Parathyroid adenoma (tissue), 2 donors: Measurements from ENCODE around the gene RNF215.

Experiments used
- H2AFZ ChIP-seq: fragments of 300-600 bp; sonication (generic); one replicate; pipeline ENCODE4 v1.7.0; 2017; ENCODE audit warnings: antibody characterized with exemption, mild to moderate bottlenecking
- H3K27ac ChIP-seq: fragments of 300-600 bp; sonication (generic); one replicate; pipeline ENCODE4 v1.7.0; 2017
- H3K27me3 ChIP-seq: fragments of 300-600 bp; sonication (generic); one replicate; pipeline ENCODE4 v1.7.0; 2017; ENCODE audit warnings: low read length; ENCODE audit not compliant: control insufficient read depth, insufficient read depth
- H3K36me3 ChIP-seq: fragments of 300-600 bp; sonication (generic); one replicate; pipeline ENCODE4 v1.7.0; 2017; ENCODE audit warnings: low read length; ENCODE audit not compliant: control insufficient read depth, insufficient read depth
- H3K4me1 ChIP-seq: fragments of 300-600 bp; sonication (generic); one replicate; pipeline ENCODE4 v1.7.0; 2017; ENCODE audit warnings: control low read depth
- H3K4me2 ChIP-seq: fragments of 300-600 bp; sonication (generic); one replicate; pipeline ENCODE4 v1.7.0; 2017; ENCODE audit warnings: low read length
- H3K4me3 ChIP-seq: fragments of 300-600 bp; sonication (generic); one replicate; pipeline ENCODE4 v1.7.0; 2017; ENCODE audit warnings: low read depth, low read length
- H3K79me2 ChIP-seq: fragments of 300-600 bp; sonication (generic); one replicate; pipeline ENCODE4 v1.7.0; 2017; ENCODE audit warnings: control low read depth
- H3K9ac ChIP-seq: fragments of 300-600 bp; sonication (generic); one replicate; pipeline ENCODE4 v1.7.0; 2017; ENCODE audit warnings: mild to moderate bottlenecking
- H3K9me3 ChIP-seq: fragments of 300-600 bp; sonication (generic); one replicate; pipeline ENCODE4 v1.7.0; 2017; ENCODE audit warnings: low read length; ENCODE audit not compliant: control insufficient read depth
- CTCF ChIP-seq: fragments of 300-600 bp; sonication (generic); IDR thresholded peaks from one replicate; pipeline ENCODE4 v1.7.0; 2017; ENCODE audit warnings: antibody characterized with exemption, mild to moderate bottlenecking
- donor health status: primary hyperparathyroidism.

Gene RNF215

GRCh38 chr22:30373331-30374325 is 13.6 kb downstream of the RNF215 start:
- Histone ChIP-seq H3K9me3 (no peaks in the 10 kb centered on the region), H3K79me2 (no peaks in the 10 kb centered on the region), H3K9ac (no peak overlapping the region), H3K4me3 (no peak overlapping the region), H2AFZ (no peak overlapping the region), H3K27me3 (no peaks in the 10 kb centered on the region), H3K27ac (no peak overlapping the region), H3K36me3 (no peaks in the 10 kb centered on the region), H3K4me1 (no peaks in the 10 kb centered on the region), H3K4me2 (no peak overlapping the region)
- no peak for TF ChIP-seq CTCF

- H3K9me3 ChIP-seq: no peaks in the 10 kb centered on the region
- TF ChIP-seq CTCF: no peak
- H3K27me3 ChIP-seq: no peaks in the 10 kb centered on the region
- no peak overlapping the region for H3K4me3 ChIP-seq
- no peak overlapping the region for H3K4me2 ChIP-seq
- H3K36me3 ChIP-seq: no peaks in the 10 kb centered on the region
- H3K27ac ChIP-seq: no peak overlapping the region
- H3K4me1 ChIP-seq: no peaks in the 10 kb centered on the region
- H3K9ac ChIP-seq: no peak overlapping the region
- H3K79me2 ChIP-seq: no peaks in the 10 kb centered on the region
- H2AFZ ChIP-seq: no peak overlapping the region
Measured at GRCh38 chr22:30372915-30373314, 14.3 kb downstream of the RNF215 start.

GRCh38 chr22:30371981-30372380 is 15.2 kb downstream of the RNF215 start:
- no peaks in the 10 kb centered on the region for H3K27me3 ChIP-seq
- H3K9ac ChIP-seq: no peak overlapping the region
- H3K4me3 ChIP-seq: no peak overlapping the region
- H3K4me2 ChIP-seq: no peak overlapping the region
- TF ChIP-seq CTCF: no peak
- no peaks in the 10 kb centered on the region for H3K4me1 ChIP-seq
- H3K79me2 ChIP-seq: no peaks in the 10 kb centered on the region
- no peaks in the 10 kb centered on the region for H3K9me3 ChIP-seq
- H3K27ac ChIP-seq: no peak overlapping the region
- no peaks in the 10 kb centered on the region for H3K36me3 ChIP-seq
- H2AFZ ChIP-seq: no peak overlapping the region

- Histone ChIP-seq H3K27ac (no peak overlapping the region), H3K27me3 (no peaks in the 10 kb centered on the region), H3K9ac (no peak overlapping the region), H2AFZ (no peak overlapping the region), H3K4me1 (no peaks in the 10 kb centered on the region), H3K4me3 (no peak overlapping the region), H3K4me2 (no peak overlapping the region), H3K79me2 (no peaks in the 10 kb centered on the region), H3K9me3 (no peaks in the 10 kb centered on the region), H3K36me3 (no peaks in the 10 kb centered on the region)
- TF ChIP-seq CTCF: no peak
Measured at GRCh38 chr22:30371321-30371720, 15.9 kb downstream of the RNF215 start.
